ENCODE data around the gene ENTHD1. TPM values are rescaled to one million over a fixed set of nuclear protein-coding genes. Genes with fewer than 3 reads are reported as not detected.

The ENTHD1 gene
- total and polyA plus RNA-seq, 10 of the 15 experiments (the other 5 are each of a cell fraction or from before 2014, with no cell fraction given) = 0.09 to 0.52 (median 0.21) TPM; not detected in 1

DNA sequence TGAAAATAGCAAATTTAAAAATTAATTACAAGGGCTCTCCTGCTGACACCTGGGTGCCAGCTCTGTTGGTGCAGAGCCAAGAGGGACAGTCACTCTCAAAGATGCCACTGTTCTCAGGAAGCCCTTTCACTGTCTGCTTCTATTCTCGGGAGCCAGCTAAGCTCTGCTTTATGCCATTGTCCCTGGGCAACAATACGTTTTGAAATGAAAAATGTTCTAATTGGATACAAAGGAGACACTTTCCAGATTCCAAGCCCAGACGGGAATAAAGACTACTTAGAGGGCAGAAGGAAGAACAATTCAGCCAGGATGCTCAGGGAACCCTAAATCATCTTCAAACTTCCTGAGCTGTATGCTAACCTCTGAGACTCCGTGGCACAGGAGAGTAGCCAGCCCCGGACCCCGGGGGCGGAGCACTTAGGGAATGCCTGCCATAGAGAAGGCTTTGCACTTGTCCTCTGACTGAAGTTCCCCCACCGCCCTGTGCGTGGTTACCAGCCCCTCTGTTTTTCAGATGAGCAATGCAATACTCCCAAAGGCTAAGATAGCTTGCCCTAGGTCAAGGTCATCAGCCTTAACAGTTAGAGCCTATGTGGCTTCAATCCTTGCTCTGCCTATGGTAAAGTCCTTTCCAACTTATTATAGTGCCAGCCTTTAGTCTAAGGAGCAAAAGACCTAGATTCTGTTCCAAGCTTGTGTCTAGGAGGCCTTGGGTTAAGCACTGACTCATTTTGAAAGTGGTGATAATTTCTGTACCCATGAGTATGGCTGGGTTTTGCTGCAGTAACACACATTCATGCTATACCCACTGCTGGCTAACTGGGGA lies 172.1 kb downstream of the ENTHD1 start:
- BruUV-seq (replicated peaks) = no TSS peak
- intact Hi-C loops (cut with micrococcal nuclease; ENCODE audit: unreplicated experiment) = no loop called here
- Histone ChIP-seq H3K36me3 (ENCODE audit: control insufficient read depth in 2 of 2, insufficient read depth in 2 of 2, low read length in 1 of 2) (no peaks in the 10 kb centered on the region), H3K79me2 (ENCODE audit: control insufficient read depth, insufficient read depth, low read length) (no peaks in the 10 kb centered on the region), H4K20me1 (ENCODE audit: control insufficient read depth, insufficient read depth) (no peaks in the 10 kb centered on the region), H3K9me3 (replicated peaks; ENCODE audit: control insufficient read depth, insufficient read depth, low read length) (peaks cover 4% of the 10 kb centered on the region; the same call in 1 of the 3 replicates), H3K4me3 (no peak overlapping the region), H3K9ac (ENCODE audit: control insufficient read depth, insufficient read depth, low read length) (no peak overlapping the region), H3K4me2 (ENCODE audit: control insufficient read depth, insufficient read depth) (no peak overlapping the region), H3K4me1 (ENCODE audit: control insufficient read depth, insufficient read depth, low read length) (no peaks in the 10 kb centered on the region), H3K27ac (ENCODE audit: control insufficient read depth, insufficient read depth) (no peak overlapping the region), H3K27me3 (replicated peaks in 1 of 2; ENCODE audit: control insufficient read depth in 2 of 2, insufficient read depth in 2 of 2, low read length in 1 of 2) (peaks cover 0 to 3% of the 10 kb centered on the region in 2 experiments; a peak in 1 of 4 replicates), H2AFZ (ENCODE audit: control insufficient read depth, low read depth, low read length) (no peak overlapping the region)
- POLR2A ChIA-PET = no interaction called here
- no peak for TF ChIP-seq NBN (IDR thresholded peaks at IDR 0.05)
- TF ChIP-seq NFYB (IDR thresholded peaks at IDR 0.05; ENCODE audit: insufficient read depth, low read depth, low read length) = no peak
- TF ChIP-seq PRDM15 (CRISPR knock-in tag; IDR thresholded peaks at IDR 0.05) = no peak
- TF ChIP-seq JUNB (IDR thresholded peaks at IDR 0.05) = peak; percentile 47
- FAIRE-seq = no peak
- DNase-seq (ENCODE audit: low read depth, low spot score) = no peak
- no peak for ATAC-seq
- WGBS (ENCODE audit: insufficient coverage, insufficient replicate concordance, low lambda C conversion rate, missing lambda C conversion rate) = 61% methylated on average over 9 of the region's 9 CpGs
- RAD21 ChIA-PET (ENCODE audit: unreplicated experiment) = no interaction called here
- CTCF ChIA-PET = interaction anchor here (0.7 kb wide), 1 partner anchor 12 kb away, joined by 3 read pairs; no protein-coding TSS in a partner anchor
- SMC1A ChIA-PET (ENCODE audit: uncharacterized antibody, unreplicated experiment) = interaction anchor here (0.6 kb wide), 1 partner anchor 261 kb away, joined by 3 read pairs; no protein-coding TSS in a partner anchor
- in situ Hi-C loops (cut with MboI) = no loop called here

Data from GM12878 (cell line).